GM12878 (cell line): ENCODE measurements around the gene CTSC. TPM values are rescaled to one million over a fixed set of nuclear protein-coding genes. Genes with fewer than 3 reads are reported as not detected.

Experiments
- ATAC-seq: fragments of 200-7000 bp; cut with Tn5 transposase; 3 replicates; pipeline ENCODE4 v1.9.1; 2020; ENCODE audit warnings: mild to moderate bottlenecking, moderate library complexity
- BruUV-seq: library from RNA; stranded (reverse); fragments of 400-500 nt; replicated peaks from 2 replicates; lab custom pipeline; 2021; lab: Mats Ljungman, UMichigan
- CTCF ChIA-PET: fragments of 300-600 bp; sonication (Branson Sonifier 250); formaldehyde crosslinking; extraction: SDS; loops from one replicate; lab custom pipeline; 2021; ENCODE audit warnings: inconsistent platforms; lab: Yijun Ruan, JAX
- POLR2A ChIA-PET: fragments of 350-600 bp; formaldehyde crosslinking; extraction: SDS; loops from one replicate; lab custom pipeline; 2021; ENCODE audit warnings: inconsistent platforms; lab: Charles Lee
- RAD21 ChIA-PET: fragments of 300-600 bp; sonication (Branson Sonifier 250); formaldehyde crosslinking; loops from one replicate; lab custom pipeline; 2023; ENCODE audit warnings: antibody characterized with exemption; ENCODE audit not compliant: unreplicated experiment; lab: Charles Lee
- SMC1A ChIA-PET: fragments of 300-600 bp; sonication (Branson Sonifier 250); formaldehyde crosslinking; loops from one replicate; lab custom pipeline; 2023; ENCODE audit not compliant: unreplicated experiment, uncharacterized antibody; lab: Charles Lee
- DNase-seq: peaks from one replicate; pipeline ENCODE4 v3.0.0-alpha.2; 2011; ENCODE audit warnings: low read depth, low spot score
- FAIRE-seq: peaks from 3 replicates; lab custom pipeline; 2011; peaks lifted over from hg19 to GRCh38; lab: Jason Lieb, UNC
- H2AFZ ChIP-seq: 2 replicates; pipeline ENCODE4 v1.6.0; 2011; ENCODE audit warnings: low read depth, low read length, control low read depth; ENCODE audit not compliant: control insufficient read depth
- H3K27ac ChIP-seq: 2 replicates; pipeline ENCODE4 v1.5.1; 2011; ENCODE audit warnings: control low read depth; ENCODE audit not compliant: control insufficient read depth, insufficient read depth
- H3K27me3 ChIP-seq, 2 experiments: replicated peaks in 1 of 2; 2 replicates each; pipeline versions ENCODE4 v1.6.0 to v1.6.1; 2011; ENCODE audit warnings: low read length in 1 of 2; ENCODE audit not compliant: control insufficient read depth in 2 of 2, insufficient read depth in 2 of 2
- H3K36me3 ChIP-seq, 2 experiments: 2 replicates each; pipeline ENCODE4 v1.5.1; 2011; ENCODE audit warnings: low read length in 1 of 2; ENCODE audit not compliant: control insufficient read depth in 2 of 2, insufficient read depth in 2 of 2
- H3K4me1 ChIP-seq: 2 replicates; pipeline ENCODE4 v1.6.1; 2011; ENCODE audit warnings: mild to moderate bottlenecking, low read length, moderate library complexity, mixed read lengths; ENCODE audit not compliant: control insufficient read depth, insufficient read depth
- H3K4me2 ChIP-seq: 2 replicates; pipeline ENCODE4 v1.6.0; 2011; ENCODE audit warnings: control low read depth; ENCODE audit not compliant: control insufficient read depth, insufficient read depth
- H3K4me3 ChIP-seq: fragments of 200-600 bp; sonication (generic); 2 replicates; pipeline ENCODE4 v1.5.1; 2016
- H3K79me2 ChIP-seq: 2 replicates; pipeline ENCODE4 v1.6.0; 2011; ENCODE audit warnings: low read length; ENCODE audit not compliant: control insufficient read depth, insufficient read depth
- H3K9ac ChIP-seq: 2 replicates; pipeline ENCODE4 v1.8.0; 2011; ENCODE audit warnings: low read length, control low read depth, mixed read lengths; ENCODE audit not compliant: control insufficient read depth, insufficient read depth
- H3K9me3 ChIP-seq: replicated peaks from 3 replicates; pipeline ENCODE4 v1.5.1; 2011; ENCODE audit warnings: mild to moderate bottlenecking, low read length; ENCODE audit not compliant: control insufficient read depth, insufficient read depth
- H4K20me1 ChIP-seq: 2 replicates; pipeline ENCODE4 v1.6.0; 2011; ENCODE audit not compliant: control insufficient read depth, insufficient read depth
- ATF2 ChIP-seq: IDR thresholded peaks from 2 replicates; pipeline ENCODE4 v1.6.1; 2012; ENCODE audit warnings: low read length, inconsistent platforms
- BCL3 ChIP-seq: IDR thresholded peaks from 2 replicates; pipeline ENCODE4 v1.6.1; 2011; ENCODE audit warnings: borderline replicate concordance, low read depth, mild to moderate bottlenecking, moderate library complexity, low read length; ENCODE audit not compliant: insufficient read depth, poor library complexity, severe bottlenecking
- CEBPB ChIP-seq, 2 experiments: fragments of 150-350 bp in 1 of 2; IDR thresholded peaks; 2 replicates each; pipeline ENCODE4 v1.6.1; 2012 to 2014; ENCODE audit warnings: low read depth in 2 of 2, low read length in 2 of 2, borderline replicate concordance in 1 of 2, inconsistent platforms in 1 of 2
- CHD2 ChIP-seq: IDR thresholded peaks from 2 replicates; pipeline ENCODE4 v1.6.1; 2011; ENCODE audit warnings: low read depth, low read length, improper control_type of control experiment, borderline replicate concordance
- MYB ChIP-seq: fragments of 150-350 bp; IDR thresholded peaks from 2 replicates; pipeline ENCODE4 v1.6.1; 2014; ENCODE audit warnings: mild to moderate bottlenecking, low read depth, low read length, borderline replicate concordance
- NFYB ChIP-seq: IDR thresholded peaks from 2 replicates; pipeline ENCODE4 v1.6.1; 2011; ENCODE audit warnings: low read depth, mild to moderate bottlenecking, low read length, improper control_type of control experiment, moderate library complexity; ENCODE audit not compliant: insufficient read depth
- NKRF ChIP-seq: fragments of 450-650 bp; conservative IDR thresholded peaks from 2 replicates; pipeline ENCODE4 v1.6.1; 2017; ENCODE audit warnings: mild to moderate bottlenecking, moderate library complexity
- POLR2A ChIP-seq: IDR thresholded peaks from 2 replicates; pipeline ENCODE4 v1.6.1; 2011; ENCODE audit warnings: low read depth, mild to moderate bottlenecking, low read length
- SMAD5 ChIP-seq: IDR thresholded peaks from 2 replicates; pipeline ENCODE4 v1.6.1; 2016; ENCODE audit warnings: antibody characterized with exemption, low read depth
- SPI1 ChIP-seq: IDR thresholded peaks from 2 replicates; pipeline ENCODE4 v1.6.1; 2011; ENCODE audit warnings: low read depth, mild to moderate bottlenecking, low read length, moderate library complexity, borderline replicate concordance; ENCODE audit not compliant: insufficient read depth
- ZNF687 ChIP-seq: fragments of 450-650 bp; IDR thresholded peaks from 2 replicates; pipeline ENCODE4 v1.6.1; 2017; ENCODE audit warnings: mild to moderate bottlenecking, moderate library complexity
- WGBS: methylation state at CpG from one replicate; pipeline ENCODE4 v1.1.6; 2016; ENCODE audit warnings: low lambda C conversion rate; ENCODE audit not compliant: insufficient replicate concordance, insufficient coverage; ENCODE audit errors: missing lambda C conversion rate; 5-methylcytosine and 5-hydroxymethylcytosine counted together
- in situ Hi-C: fragments of 300-500 bp; cut with MboI; formaldehyde crosslinking; loops from 9 replicates; pipeline ENCODE4 v1.14.3; 2018; ENCODE audit warnings: mixed read lengths
- intact Hi-C: fragments of 100-400 bp; cut with micrococcal nuclease; formaldehyde crosslinking; loops from one replicate; pipeline ENCODE4 v1.14.2; 2022; ENCODE audit not compliant: unreplicated experiment
- polyA plus RNA-seq, 11 experiments: library from polyadenylated mRNA; depleted of rRNA in 4 of 11; unstranded in 6 of 11; stranded (reverse) in 5 of 11; fragments of >200 nt; fragmentation: Nextera tagmentation in 4 of 11; fragmentation: Illumina TruSeq in 1 of 11; extraction: Ambion mirVana in 4 of 11; extraction: Trizol in 1 of 11; gene quantifications; 1 replicate in 1 of 11; 2 replicates in 10 of 11; pipeline versions ENCODE4 v1.2.1 to v1.2.3, GENCODE V29; 2011 to 2016; ENCODE audit warnings: inconsistent platforms in 2 of 11, missing spikeins in 2 of 11, low read depth in 1 of 11
- total RNA-seq, 4 experiments: library from RNA; depleted of rRNA in 3 of 4; stranded (reverse); fragments of >200 nt in 3 of 4; fragmentation: Illumina TruSeq in 1 of 4; extraction: Trizol in 1 of 4; gene quantifications; 2 replicates each; pipeline versions ENCODE4 v1.2.1 to v1.2.3, GENCODE V29; 2013 to 2021

The CTSC gene
- total and polyA plus RNA-seq, 10 of the 15 experiments (the other 5 are each of a cell fraction or from before 2014, with no cell fraction given) = 289 to 1,123 (median 430) TPM

- TF ChIP-seq ATF2 (0 out of 2 replicates have a peak, but pooled peaks have one; percentile 13), SPI1 (peak; percentile 42; the same call in 1 of the 2 replicates), NFYB (peak; percentile 93), BCL3 (peak; percentile 25)
Measured at GRCh38 chr11:88337987-88338668, 592 bp upstream of the CTSC start (continued).

GRCh38 chr11:88335284-88335683, 2.3 kb downstream of the CTSC start:
- Histone ChIP-seq H3K4me3 (peak overlapping the region; percentile 77), H3K4me1 (peaks cover 9% of the 10 kb centered on the region; the same call in 1 of the 2 replicates), H3K27ac (peak overlapping the region; percentile 84), H3K27me3 (no peaks in the 10 kb centered on the region), H3K9me3 (no peaks in the 10 kb centered on the region), H2AFZ (no peak overlapping the region), H3K36me3 (peaks cover 0 to 20% of the 10 kb centered on the region in 2 experiments; a peak in 3 of 4 replicates), H3K4me2 (peak overlapping the region; percentile 49), H4K20me1 (no peaks in the 10 kb centered on the region), H3K9ac (peak overlapping the region; percentile 55), H3K79me2 (peaks cover 78% of the 10 kb centered on the region)
- ChIA-PET RAD21 (interaction anchor here (0.7 to 16.2 kb wide), 7 partner anchors 9 to 80 kb away, joined by 3 to 299 read pairs (median 5); no protein-coding TSS in a partner anchor), CTCF (interaction anchor here (0.7 to 2.9 kb wide), 5 partner anchors 14 to 103 kb away, joined by 3 to 13 read pairs (median 4); no protein-coding TSS in a partner anchor), SMC1A (interaction anchor here (0.8 to 7.6 kb wide), 7 partner anchors 8 to 54 kb away, joined by 3 to 108 read pairs (median 6); no protein-coding TSS in a partner anchor), POLR2A (interaction anchor here (1.0 to 8.1 kb wide), 5 partner anchors 9 to 34 kb away, joined by 3 to 116 read pairs (median 5); no protein-coding TSS in a partner anchor)
- no TSS peak for BruUV-seq
- intact Hi-C loops = loop anchor here (5.0 kb wide), 5 partner anchors 102 to 233 kb away; partner anchors contain the start of gene RAB38
- FAIRE-seq = no peak
- in situ Hi-C loops = no loop called here
- WGBS = 60% methylated on average over 4 of the region's 4 CpGs
- ATAC-seq = peak; percentile 5
- no peak for DNase-seq
- 0 out of 2 replicates have a peak, but pooled peaks have one; percentile 27 for TF ChIP-seq ZNF687
- TF ChIP-seq POLR2A = 0 out of 2 replicates have a peak, but pooled peaks have one; percentile 14
- TF ChIP-seq CHD2 = no peak
- no peak for TF ChIP-seq MYB
- no peak for TF ChIP-seq SMAD5
- no peak for TF ChIP-seq NKRF
- TF ChIP-seq CEBPB (IDR thresholded peaks at IDR 0.05; ENCODE audit: borderline replicate concordance in 1 of 2, low read depth in 2 of 2, low read length in 2 of 2) = peak in 1 of 2 experiments; percentile 30; a peak in 1 of 4 replicates
